ENCODE data around the gene POLR3F.
A peak's percentile ranks its signal among the peaks of the same experiment; 100 is the strongest.

The POLR3F gene

GRCh38 chr20:18527836-18528235 is 60.6 kb downstream of the POLR3F start:
- ChIA-PET POLR2A (ENCODE audit: low non-redundant PET) (no interaction called here), CTCF (no interaction called here)
- peak; percentile 30 for DNase-seq (ENCODE audit: low spot score)
- H3K27ac ChIP-seq = no peak overlapping the region
- no peak for TF ChIP-seq CTCF (conservative IDR thresholded peaks at IDR 0.05; ENCODE audit: low read depth)

GRCh38 chr20:18529041-18529440 is 61.9 kb downstream of the POLR3F start:
- CTCF ChIA-PET = no interaction called here
- DNase-seq (ENCODE audit: low spot score) = no peak
- TF ChIP-seq CTCF (conservative IDR thresholded peaks at IDR 0.05; ENCODE audit: low read depth) = no peak
- POLR2A ChIA-PET (ENCODE audit: low non-redundant PET) = no interaction called here
- no peak overlapping the region for H3K27ac ChIP-seq

GRCh38 chr20:18532626-18533025 is 65.4 kb downstream of the POLR3F start:
- POLR2A ChIA-PET (ENCODE audit: low non-redundant PET) = no interaction called here
- no peak for DNase-seq (ENCODE audit: low spot score)
- no peak overlapping the region for H3K27ac ChIP-seq
- TF ChIP-seq CTCF (conservative IDR thresholded peaks at IDR 0.05; ENCODE audit: low read depth) = no peak
- CTCF ChIA-PET = no interaction called here

- DNase-seq (ENCODE audit: low spot score) = no peak
- CTCF ChIA-PET = no interaction called here
- no peak for TF ChIP-seq CTCF (conservative IDR thresholded peaks at IDR 0.05; ENCODE audit: low read depth)
- POLR2A ChIA-PET (ENCODE audit: low non-redundant PET) = no interaction called here
- H3K27ac ChIP-seq = no peak overlapping the region
Measured at GRCh38 chr20:18533491-18533890, 66.3 kb downstream of the POLR3F start.

GRCh38 chr20:18533978-18534644 is 66.9 kb downstream of the POLR3F start:
- no peak for TF ChIP-seq CTCF (conservative IDR thresholded peaks at IDR 0.05; ENCODE audit: low read depth)
- ChIA-PET CTCF (no interaction called here), POLR2A (ENCODE audit: low non-redundant PET) (no interaction called here)
- H3K27ac ChIP-seq = no peak overlapping the region
- no peak for DNase-seq (ENCODE audit: low spot score)
